DOHH2 (cell line): ENCODE measurements around the gene FAM174B.

Experiments
- H3F3A ChIP-seq: fragments of 200-600 bp; sonication (generic), shearing (Covaris generic); 2 replicates; pipeline ENCODE4 v1.6.0; 2016; ENCODE audit warnings: antibody characterized with exemption, mild to moderate bottlenecking; ENCODE audit not compliant: control insufficient read depth, insufficient read depth
- H3K27ac ChIP-seq: fragments of 200-600 bp; sonication (generic); 2 replicates; pipeline ENCODE4 v1.5.1; 2014; ENCODE audit warnings: low read depth, mild to moderate bottlenecking, low read length, moderate library complexity
- H3K27me3 ChIP-seq: fragments of 200-600 bp; sonication (generic); 2 replicates; pipeline ENCODE4 v1.6.1; 2014; ENCODE audit warnings: mild to moderate bottlenecking, low read length, mixed read lengths; ENCODE audit not compliant: control insufficient read depth
- H3K36me3 ChIP-seq: fragments of 200-600 bp; sonication (generic); 2 replicates; pipeline ENCODE4 v1.6.1; 2014; ENCODE audit warnings: mild to moderate bottlenecking, low read length, moderate library complexity, mixed read lengths; ENCODE audit not compliant: control insufficient read depth
- H3K4me1 ChIP-seq: fragments of 200-600 bp; sonication (generic); 2 replicates; pipeline ENCODE4 v1.6.1; 2014; ENCODE audit warnings: mild to moderate bottlenecking, low read length, mixed read lengths; ENCODE audit not compliant: control insufficient read depth
- H3K4me2 ChIP-seq: fragments of 200-600 bp; sonication (generic); 2 replicates; pipeline ENCODE4 v1.6.0; 2014; ENCODE audit warnings: mild to moderate bottlenecking, low read length, moderate library complexity
- H3K4me3 ChIP-seq: fragments of 200-600 bp; sonication (generic); 2 replicates; pipeline ENCODE4 v1.5.1; 2014; ENCODE audit warnings: mild to moderate bottlenecking, low read length, mixed read lengths
- H3K79me2 ChIP-seq: fragments of 200-600 bp; sonication (generic); 2 replicates; pipeline ENCODE4 v1.6.1; 2014; ENCODE audit warnings: mild to moderate bottlenecking, low read length, mixed read lengths; ENCODE audit not compliant: control insufficient read depth
- H3K9me2 ChIP-seq: fragments of 200-600 bp; sonication (generic); replicated peaks from 2 replicates; pipeline ENCODE4 v1.6.1; 2014; ENCODE audit warnings: mild to moderate bottlenecking, low read length, mixed read lengths; ENCODE audit not compliant: control insufficient read depth
- H3K9me3 ChIP-seq: fragments of 200-600 bp; sonication (generic); 2 replicates; pipeline ENCODE4 v1.6.1; 2014; ENCODE audit warnings: antibody characterized with exemption, low read length, mixed read lengths; ENCODE audit not compliant: control insufficient read depth, insufficient read depth
- H4K20me1 ChIP-seq: fragments of 200-600 bp; sonication (generic); 2 replicates; pipeline ENCODE4 v1.6.0; 2014; ENCODE audit warnings: low read depth, mild to moderate bottlenecking, antibody characterized with exemption, low read length, moderate library complexity; ENCODE audit not compliant: control insufficient read depth, insufficient read depth
- CTCF ChIP-seq: fragments of 200-600 bp; sonication (generic); IDR thresholded peaks from one replicate; pipeline ENCODE4 v1.5.1; 2014; ENCODE audit warnings: antibody characterized with exemption, mild to moderate bottlenecking, low read depth, low read length; ENCODE audit not compliant: poor library complexity, severe bottlenecking
- EZH2phosphoT487 ChIP-seq: fragments of 200-600 bp; sonication (generic); IDR thresholded peaks from 2 replicates; pipeline ENCODE4 v1.6.1; 2017; ENCODE audit warnings: borderline replicate concordance, mild to moderate bottlenecking, antibody characterized with exemption, low read length, moderate library complexity, mixed read lengths

FAM174B gene

DNA sequence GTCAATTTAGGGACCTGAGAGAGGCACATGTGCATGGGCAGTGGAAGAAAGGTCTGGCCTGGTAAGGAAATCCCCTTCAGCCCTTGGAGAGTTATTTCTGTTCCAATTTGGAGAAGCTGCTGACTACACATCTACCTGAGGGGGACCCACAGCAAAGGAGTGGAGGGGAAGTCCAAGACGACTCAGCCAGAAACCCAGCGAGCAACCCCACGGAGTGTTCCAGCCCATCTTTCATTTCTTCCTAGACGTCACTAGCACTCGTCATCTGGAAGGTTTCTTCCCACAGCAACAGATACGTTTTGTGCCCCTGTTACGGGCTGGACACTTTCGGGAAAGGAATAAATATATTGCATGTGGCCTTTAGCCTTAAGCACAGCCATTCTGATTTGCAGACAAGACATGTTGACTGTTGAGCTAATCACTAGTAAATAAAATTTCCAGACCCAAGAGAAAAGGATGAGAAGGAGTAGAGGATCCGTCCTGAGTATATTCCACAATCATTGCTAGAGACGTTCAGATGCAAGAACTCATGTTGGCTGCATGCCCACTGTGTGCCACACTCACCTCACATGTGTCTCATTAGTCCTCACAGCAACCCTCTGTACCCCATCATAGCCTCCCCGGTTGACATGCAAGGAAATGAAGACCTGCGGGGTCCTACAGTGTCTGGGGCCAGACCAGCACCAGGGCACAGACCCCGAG, 7.8 kb upstream of the FAM174B start:
- H3K4me2 ChIP-seq: no peak overlapping the region
- no peaks in the 10 kb centered on the region for H4K20me1 ChIP-seq
- no peak for TF ChIP-seq CTCF
- no peak for TF ChIP-seq EZH2phosphoT487
- H3F3A ChIP-seq: no peaks in the 10 kb centered on the region
- peaks cover 4% of the 10 kb centered on the region; the same call in 1 of the 2 replicates for H3K27me3 ChIP-seq
- no peak overlapping the region for H3K4me3 ChIP-seq
- H3K27ac ChIP-seq: no peak overlapping the region
- no peaks in the 10 kb centered on the region for H3K9me2 ChIP-seq
- no peaks in the 10 kb centered on the region for H3K9me3 ChIP-seq
- no peaks in the 10 kb centered on the region for H3K4me1 ChIP-seq
- H3K79me2 ChIP-seq: no peaks in the 10 kb centered on the region
- H3K36me3 ChIP-seq: no peaks in the 10 kb centered on the region

- H3K4me1 ChIP-seq: no peaks in the 10 kb centered on the region
These were observed 7.2 kb upstream of the FAM174B start for GRCh38 chr15:92662762-92663161.

DNA sequence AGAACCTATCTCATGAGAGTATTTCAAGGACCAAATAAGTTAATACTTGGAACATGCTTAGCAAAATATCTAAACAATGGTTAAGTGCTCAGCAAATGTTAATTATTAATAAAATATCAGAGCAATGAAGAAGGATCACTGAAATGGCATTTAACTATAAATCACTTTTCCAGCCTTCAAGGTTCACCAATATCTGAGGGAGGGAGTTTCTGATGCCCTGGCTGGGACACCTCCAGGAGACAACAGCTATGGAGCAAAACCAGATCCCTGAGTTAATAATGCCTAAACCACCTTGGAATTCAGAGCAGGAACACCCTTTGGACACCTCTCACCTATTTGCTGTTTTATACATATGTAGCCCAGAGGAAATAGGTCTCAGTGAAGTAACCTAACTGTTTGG, 6.4 kb upstream of the FAM174B start:
- Histone ChIP-seq H4K20me1 (no peaks in the 10 kb centered on the region), H3K9me2 (no peaks in the 10 kb centered on the region), H3K36me3 (no peaks in the 10 kb centered on the region), H3F3A (no peaks in the 10 kb centered on the region), H3K27ac (no peak overlapping the region), H3K27me3 (peaks cover 4% of the 10 kb centered on the region; the same call in 1 of the 2 replicates), H3K9me3 (no peaks in the 10 kb centered on the region), H3K4me3 (no peak overlapping the region), H3K4me1 (no peaks in the 10 kb centered on the region), H3K4me2 (no peak overlapping the region), H3K79me2 (no peaks in the 10 kb centered on the region)
- TF ChIP-seq EZH2phosphoT487 (no peak), CTCF (no peak)

More at GRCh38 chr15:92662762-92663161, 7.2 kb upstream of the FAM174B start:
- Histone ChIP-seq H3K36me3 (no peaks in the 10 kb centered on the region), H3K27me3 (peaks cover 4% of the 10 kb centered on the region; the same call in 1 of the 2 replicates), H3K9me2 (no peaks in the 10 kb centered on the region), H3K4me2 (no peak overlapping the region), H3K79me2 (no peaks in the 10 kb centered on the region), H3K27ac (no peak overlapping the region), H3K9me3 (no peaks in the 10 kb centered on the region), H3F3A (no peaks in the 10 kb centered on the region), H3K4me3 (no peak overlapping the region), H4K20me1 (no peaks in the 10 kb centered on the region)
- no peak for TF ChIP-seq CTCF
- TF ChIP-seq EZH2phosphoT487: no peak
